Liver (tissue), 9 donors: ENCODE results near the gene SCNN1A. TPM values are rescaled to one million over a fixed set of nuclear protein-coding genes. Genes with fewer than 3 reads are reported as not detected.

ENCODE experiments used
- DNase-seq: peaks from one replicate; pipeline ENCODE4 v3.0.0-alpha.2; 2017; ENCODE audit warnings: low spot score
- H3K27ac ChIP-seq, 2 donors: one replicate each; pipeline ENCODE4 v1.7.0; 2013; ENCODE audit warnings: inconsistent platforms in 2 of 2, low read length in 2 of 2, control low read depth in 1 of 2, low read depth in 1 of 2, mild to moderate bottlenecking in 1 of 2
- H3K27me3 ChIP-seq, 4 donors: one replicate each; pipeline versions ENCODE4 v1.6.1 to v1.7.0; 2013; ENCODE audit warnings: low read length in 3 of 4, inconsistent platforms in 1 of 4, mild to moderate bottlenecking in 1 of 4, moderate library complexity in 1 of 4; ENCODE audit not compliant: control insufficient read depth in 4 of 4, insufficient read depth in 4 of 4
- H3K36me3 ChIP-seq, 4 donors: one replicate each; pipeline versions ENCODE4 v1.6.1 to v1.7.0; 2013; ENCODE audit warnings: low read length in 3 of 4, mild to moderate bottlenecking in 3 of 4, low read depth in 1 of 4, moderate library complexity in 1 of 4; ENCODE audit not compliant: control insufficient read depth in 4 of 4, insufficient read depth in 3 of 4
- H3K4me1 ChIP-seq, 4 donors: one replicate each; pipeline versions ENCODE4 v1.6.1 to v1.7.0; 2013; ENCODE audit warnings: low read length in 3 of 4, mild to moderate bottlenecking in 3 of 4, moderate library complexity in 1 of 4; ENCODE audit not compliant: control insufficient read depth in 4 of 4, insufficient read depth in 4 of 4
- H3K4me3 ChIP-seq, 3 donors: one replicate each; pipeline versions ENCODE4 v1.6.1 to v1.7.0; 2013; ENCODE audit warnings: low read length in 3 of 3, control low read depth in 1 of 3, low read depth in 1 of 3, mild to moderate bottlenecking in 1 of 3
- H3K9ac ChIP-seq, 2 donors: one replicate each; pipeline ENCODE4 v1.7.0; 2013; ENCODE audit warnings: low read length in 2 of 2, mild to moderate bottlenecking in 2 of 2, moderate library complexity in 2 of 2, control low read depth in 1 of 2, low read depth in 1 of 2
- H3K9me3 ChIP-seq, 4 donors: one replicate each; pipeline versions ENCODE4 v1.6.1 to v1.7.0; 2013; ENCODE audit warnings: low read length in 3 of 4; ENCODE audit not compliant: control insufficient read depth in 4 of 4
- EGR1 ChIP-seq, 2 donors: IDR thresholded peaks; 2 replicates each; pipeline ENCODE4 v1.6.1; 2016 to 2018; ENCODE audit warnings: antibody characterized with exemption in 2 of 2, low read depth in 2 of 2
- FOXA1 ChIP-seq: IDR thresholded peaks from 2 replicates; pipeline ENCODE4 v1.6.1; 2016; ENCODE audit warnings: antibody characterized with exemption
- GABPA ChIP-seq, 2 donors: IDR thresholded peaks in 1 of 2; conservative IDR thresholded peaks in 1 of 2; 2 replicates each; pipeline ENCODE4 v1.6.1; 2016; ENCODE audit warnings: antibody characterized with exemption in 2 of 2, mild to moderate bottlenecking in 1 of 2, moderate library complexity in 1 of 2
- HNF4A ChIP-seq, 2 donors: conservative IDR thresholded peaks; 2 replicates each; pipeline ENCODE4 v1.6.1; 2016; ENCODE audit warnings: antibody characterized with exemption in 2 of 2, mild to moderate bottlenecking in 2 of 2
- HNF4G ChIP-seq: IDR thresholded peaks from 2 replicates; pipeline ENCODE4 v1.6.1; 2016; ENCODE audit warnings: antibody characterized with exemption
- JUND ChIP-seq, 2 donors: IDR thresholded peaks; 2 replicates each; pipeline ENCODE4 v1.6.1; 2016; ENCODE audit warnings: antibody characterized with exemption in 2 of 2
- NR2F2 ChIP-seq: IDR thresholded peaks from 2 replicates; pipeline ENCODE4 v1.6.1; 2016; ENCODE audit warnings: antibody characterized with exemption
- RAD21 ChIP-seq, 2 donors: IDR thresholded peaks; 2 replicates each; pipeline ENCODE4 v1.6.1; 2016; ENCODE audit warnings: antibody characterized with exemption in 2 of 2, mild to moderate bottlenecking in 2 of 2
- RXRA ChIP-seq, 2 donors: IDR thresholded peaks; 2 replicates each; pipeline ENCODE4 v1.6.1; 2017 to 2018; ENCODE audit warnings: antibody characterized with exemption in 2 of 2, mild to moderate bottlenecking in 1 of 2
- SP1 ChIP-seq: IDR thresholded peaks from 2 replicates; pipeline ENCODE4 v1.6.1; 2018; ENCODE audit warnings: antibody characterized with exemption, mild to moderate bottlenecking
- TAF1 ChIP-seq: conservative IDR thresholded peaks from 2 replicates; pipeline ENCODE4 v1.6.1; 2016; ENCODE audit warnings: antibody characterized with exemption, mild to moderate bottlenecking
- YY1 ChIP-seq: IDR thresholded peaks from 2 replicates; pipeline ENCODE4 v1.6.1; 2016; ENCODE audit warnings: antibody characterized with exemption, mild to moderate bottlenecking
- WGBS: extraction: QIAGEN DNeasy Blood & Tissue Kit; methylation state at CpG from one replicate; pipeline ENCODE4 v1.1.7; 2013; 5-methylcytosine and 5-hydroxymethylcytosine counted together
- polyA plus RNA-seq, 2 donors: library from polyadenylated mRNA; stranded (reverse) in 1 of 2; unstranded in 1 of 2; fragments of 200-250 nt in 1 of 2; fragments of >200 nt in 1 of 2; fragmentation: Nextera tagmentation in 1 of 2; extraction: Ambion mirVana in 1 of 2; gene quantifications; one replicate each; pipeline versions ENCODE4 v1.2.1 to v1.2.3, GENCODE V29; 2013 to 2015
- total RNA-seq, 2 donors: library from RNA; depleted of rRNA; stranded (reverse); fragments of >200 nt; gene quantifications; one replicate each; pipeline ENCODE4 v1.2.3, GENCODE V29; 2014
- TF ChIP-seq, protein P1 (sequence below): IDR thresholded peaks from 2 replicates; pipeline ENCODE4 v1.6.1; 2016; ENCODE audit warnings: antibody characterized with exemption
- TF ChIP-seq, protein P2 (sequence below): IDR thresholded peaks from 2 replicates; pipeline ENCODE4 v1.6.1; 2016; ENCODE audit warnings: antibody characterized with exemption, mild to moderate bottlenecking
- TF ChIP-seq, protein P3 (sequence below): IDR thresholded peaks from 2 replicates; pipeline ENCODE4 v1.6.1; 2016; ENCODE audit warnings: antibody characterized with exemption
- TF ChIP-seq, protein P4 (sequence below): IDR thresholded peaks from 2 replicates; pipeline ENCODE4 v1.6.1; 2016; ENCODE audit warnings: antibody characterized with exemption
- donor health status: healthy.
- donor health status: healthy.
- donor health status: healthy.
- donor health status: healthy.
- donor health status: healthy.

The SCNN1A gene
- total and polyA plus RNA-seq, 4 donors = 0.47 to 7.7 (median 2.9) TPM

DNA sequence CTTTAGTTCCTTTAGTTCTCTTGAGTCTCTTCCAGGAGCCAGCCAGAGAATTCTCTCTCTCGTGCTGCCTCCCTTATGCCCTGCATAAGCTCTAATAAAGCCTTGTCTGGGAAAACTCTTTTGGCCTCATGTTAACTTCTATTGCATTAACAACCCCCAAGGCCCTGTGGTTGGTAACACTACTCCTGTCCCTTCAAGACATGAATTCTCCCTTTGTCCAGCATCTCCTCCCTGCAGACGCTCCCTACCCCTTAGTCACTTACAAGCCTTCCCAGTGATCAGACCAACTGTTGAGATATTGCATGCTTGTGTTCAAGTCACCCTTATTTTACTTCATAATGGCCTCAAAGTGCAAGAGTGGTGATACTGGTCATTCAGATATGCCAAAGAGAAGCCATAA lies 20.7 kb upstream of the SCNN1A start:
- no peak for TF ChIP-seq EGR1 (IDR thresholded peaks at IDR 0.05; ENCODE audit: low read depth in 2 of 2)
- no peak for TF ChIP-seq YY1
- TF ChIP-seq GABPA (IDR thresholded peaks at IDR 0.05 in 1 of 2, conservative IDR thresholded peaks at IDR 0.05 in 1 of 2) = no peak
- TF ChIP-seq, protein P1, sequence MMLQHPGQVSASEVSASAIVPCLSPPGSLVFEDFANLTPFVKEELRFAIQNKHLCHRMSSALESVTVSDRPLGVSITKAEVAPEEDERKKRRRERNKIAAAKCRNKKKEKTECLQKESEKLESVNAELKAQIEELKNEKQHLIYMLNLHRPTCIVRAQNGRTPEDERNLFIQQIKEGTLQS = no peak
- DNase-seq = no peak
- Histone ChIP-seq H3K9me3 (no peaks in the 10 kb centered on the region), H3K4me3 (no peak overlapping the region), H3K27ac (no peak overlapping the region), H3K4me1 (no peaks in the 10 kb centered on the region), H3K27me3 (no peaks in the 10 kb centered on the region), H3K9ac (no peak overlapping the region), H3K36me3 (peaks cover 4 to 27% (median 20%) of the 10 kb centered on the region in 4 donors)
- WGBS = 97% methylated on average over 2 of the region's 2 CpGs

DNA sequence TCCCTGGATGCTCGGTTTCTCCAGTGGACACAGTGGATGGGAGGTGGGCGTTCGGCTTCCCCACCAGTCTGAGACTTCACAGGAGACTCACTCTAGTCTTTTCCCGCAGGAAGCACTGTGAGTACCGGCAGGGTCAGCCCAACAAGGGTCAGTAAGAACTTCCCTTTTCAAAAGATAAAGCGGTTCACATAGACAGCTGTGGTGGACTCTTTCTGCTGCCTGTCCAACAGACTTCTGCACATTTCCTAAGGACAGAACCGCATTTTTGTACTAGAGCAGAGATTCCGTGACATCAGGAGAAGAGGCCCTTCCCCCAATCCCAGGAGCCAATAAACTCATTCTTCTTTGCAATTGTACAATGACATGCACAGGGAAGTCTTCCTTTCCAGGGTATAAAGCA lies 19.0 kb upstream of the SCNN1A start:
- TF ChIP-seq RXRA (IDR thresholded peaks at IDR 0.05) (peak in 1 of 2 donors; percentile 19), YY1 (no peak), SP1 (peak; percentile 12), HNF4A (conservative IDR thresholded peaks at IDR 0.05) (no peak), RAD21 (IDR thresholded peaks at IDR 0.05) (peak in 1 of 2 donors; percentile 20), NR2F2 (peak; percentile 78)
- no peaks in the 10 kb centered on the region for H3K9me3 ChIP-seq
- H3K27ac ChIP-seq = peak overlapping the region in 1 of 2 donors; percentile 39
- H3K4me1 ChIP-seq = no peaks in the 10 kb centered on the region
- H3K9ac ChIP-seq = no peak overlapping the region
- peaks cover 16 to 33% (median 31%) of the 10 kb centered on the region in 4 donors for H3K36me3 ChIP-seq
- 80% methylated on average over 8 of the region's 8 CpGs for WGBS
- no peaks in the 10 kb centered on the region for H3K27me3 ChIP-seq
- no peak for DNase-seq
- no peak overlapping the region for H3K4me3 ChIP-seq

DNA sequence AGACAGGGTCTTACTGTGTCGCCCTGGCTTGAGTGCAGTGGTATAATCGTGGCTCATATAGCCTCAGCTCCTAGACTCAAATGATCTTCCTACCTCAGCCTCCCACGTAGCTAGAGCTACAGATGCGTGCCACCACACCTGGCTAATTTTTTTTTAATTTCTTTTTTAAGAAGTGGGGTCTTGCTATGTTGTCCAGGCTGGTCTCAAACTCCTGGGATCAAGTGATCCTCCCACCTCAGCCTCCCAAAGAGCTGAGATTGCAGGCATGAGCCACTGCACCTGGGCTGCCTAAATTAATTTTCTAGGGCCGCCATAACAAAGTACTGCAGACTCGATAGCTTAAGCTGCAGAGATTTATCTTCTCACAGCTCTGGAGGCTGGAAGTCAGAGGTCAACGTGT lies 17.7 kb upstream of the SCNN1A start:
- Histone ChIP-seq H3K4me3 (no peak overlapping the region), H3K27ac (no peak overlapping the region)
- TF ChIP-seq HNF4A (conservative IDR thresholded peaks at IDR 0.05) (no peak), RXRA (IDR thresholded peaks at IDR 0.05) (no peak), TAF1 (no peak), RAD21 (IDR thresholded peaks at IDR 0.05) (no peak), HNF4G (no peak), NR2F2 (no peak), GABPA (IDR thresholded peaks at IDR 0.05 in 1 of 2, conservative IDR thresholded peaks at IDR 0.05 in 1 of 2) (no peak), JUND (IDR thresholded peaks at IDR 0.05) (no peak), FOXA1 (no peak), YY1 (no peak)
- TF ChIP-seq, protein P2, sequence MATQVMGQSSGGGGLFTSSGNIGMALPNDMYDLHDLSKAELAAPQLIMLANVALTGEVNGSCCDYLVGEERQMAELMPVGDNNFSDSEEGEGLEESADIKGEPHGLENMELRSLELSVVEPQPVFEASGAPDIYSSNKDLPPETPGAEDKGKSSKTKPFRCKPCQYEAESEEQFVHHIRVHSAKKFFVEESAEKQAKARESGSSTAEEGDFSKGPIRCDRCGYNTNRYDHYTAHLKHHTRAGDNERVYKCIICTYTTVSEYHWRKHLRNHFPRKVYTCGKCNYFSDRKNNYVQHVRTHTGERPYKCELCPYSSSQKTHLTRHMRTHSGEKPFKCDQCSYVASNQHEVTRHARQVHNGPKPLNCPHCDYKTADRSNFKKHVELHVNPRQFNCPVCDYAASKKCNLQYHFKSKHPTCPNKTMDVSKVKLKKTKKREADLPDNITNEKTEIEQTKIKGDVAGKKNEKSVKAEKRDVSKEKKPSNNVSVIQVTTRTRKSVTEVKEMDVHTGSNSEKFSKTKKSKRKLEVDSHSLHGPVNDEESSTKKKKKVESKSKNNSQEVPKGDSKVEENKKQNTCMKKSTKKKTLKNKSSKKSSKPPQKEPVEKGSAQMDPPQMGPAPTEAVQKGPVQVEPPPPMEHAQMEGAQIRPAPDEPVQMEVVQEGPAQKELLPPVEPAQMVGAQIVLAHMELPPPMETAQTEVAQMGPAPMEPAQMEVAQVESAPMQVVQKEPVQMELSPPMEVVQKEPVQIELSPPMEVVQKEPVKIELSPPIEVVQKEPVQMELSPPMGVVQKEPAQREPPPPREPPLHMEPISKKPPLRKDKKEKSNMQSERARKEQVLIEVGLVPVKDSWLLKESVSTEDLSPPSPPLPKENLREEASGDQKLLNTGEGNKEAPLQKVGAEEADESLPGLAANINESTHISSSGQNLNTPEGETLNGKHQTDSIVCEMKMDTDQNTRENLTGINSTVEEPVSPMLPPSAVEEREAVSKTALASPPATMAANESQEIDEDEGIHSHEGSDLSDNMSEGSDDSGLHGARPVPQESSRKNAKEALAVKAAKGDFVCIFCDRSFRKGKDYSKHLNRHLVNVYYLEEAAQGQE = no peak
- TF ChIP-seq, protein P1 = no peak
- TF ChIP-seq, protein P3, sequence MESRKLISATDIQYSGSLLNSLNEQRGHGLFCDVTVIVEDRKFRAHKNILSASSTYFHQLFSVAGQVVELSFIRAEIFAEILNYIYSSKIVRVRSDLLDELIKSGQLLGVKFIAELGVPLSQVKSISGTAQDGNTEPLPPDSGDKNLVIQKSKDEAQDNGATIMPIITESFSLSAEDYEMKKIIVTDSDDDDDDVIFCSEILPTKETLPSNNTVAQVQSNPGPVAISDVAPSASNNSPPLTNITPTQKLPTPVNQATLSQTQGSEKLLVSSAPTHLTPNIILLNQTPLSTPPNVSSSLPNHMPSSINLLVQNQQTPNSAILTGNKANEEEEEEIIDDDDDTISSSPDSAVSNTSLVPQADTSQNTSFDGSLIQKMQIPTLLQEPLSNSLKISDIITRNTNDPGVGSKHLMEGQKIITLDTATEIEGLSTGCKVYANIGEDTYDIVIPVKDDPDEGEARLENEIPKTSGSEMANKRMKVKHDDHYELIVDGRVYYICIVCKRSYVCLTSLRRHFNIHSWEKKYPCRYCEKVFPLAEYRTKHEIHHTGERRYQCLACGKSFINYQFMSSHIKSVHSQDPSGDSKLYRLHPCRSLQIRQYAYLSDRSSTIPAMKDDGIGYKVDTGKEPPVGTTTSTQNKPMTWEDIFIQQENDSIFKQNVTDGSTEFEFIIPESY = no peak
- TF ChIP-seq, protein P4, sequence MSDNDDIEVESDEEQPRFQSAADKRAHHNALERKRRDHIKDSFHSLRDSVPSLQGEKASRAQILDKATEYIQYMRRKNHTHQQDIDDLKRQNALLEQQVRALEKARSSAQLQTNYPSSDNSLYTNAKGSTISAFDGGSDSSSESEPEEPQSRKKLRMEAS = no peak

More for the DNA sequence above, 17.7 kb upstream of the SCNN1A start:
- Histone ChIP-seq H3K27me3 (no peaks in the 10 kb centered on the region), H3K4me1 (no peaks in the 10 kb centered on the region), H3K9ac (no peak overlapping the region), H3K9me3 (no peaks in the 10 kb centered on the region), H3K36me3 (peaks cover 18 to 45% (median 42%) of the 10 kb centered on the region in 4 donors)
- no peak for DNase-seq
- 89% methylated on average over 7 of the region's 7 CpGs for WGBS
